Suprapubic skin (tissue), 4 donors: ENCODE measurements around the gene EIF3K. TPM values are rescaled to one million over a fixed set of nuclear protein-coding genes. Genes with fewer than 3 reads are reported as not detected.

Experiments
- DNase-seq, 2 donors: peaks; one replicate each; pipeline ENCODE4 v3.0.0-alpha.2; 2019; ENCODE audit warnings: low spot score in 2 of 2
- H3K27ac ChIP-seq: fragments of 200-600 bp; sonication (generic); one replicate; pipeline ENCODE4 v1.5.1; 2019
- H3K27me3 ChIP-seq: fragments of 200-600 bp; sonication (generic); one replicate; pipeline ENCODE4 v1.5.1; 2019
- H3K36me3 ChIP-seq: fragments of 200-600 bp; sonication (generic); one replicate; pipeline ENCODE4 v1.5.1; 2019
- H3K4me1 ChIP-seq: fragments of 200-600 bp; sonication (generic); one replicate; pipeline ENCODE4 v1.5.1; 2019
- H3K4me3 ChIP-seq: fragments of 200-600 bp; sonication (generic); one replicate; pipeline ENCODE4 v1.5.1; 2019; ENCODE audit warnings: mild to moderate bottlenecking
- H3K9me3 ChIP-seq: fragments of 200-600 bp; sonication (generic); one replicate; pipeline ENCODE4 v1.5.1; 2019
- EP300 ChIP-seq: sonication (generic); formaldehyde crosslinking; IDR thresholded peaks from one replicate; pipeline ENCODE4 v1.6.1; 2017; ENCODE audit warnings: antibody characterized with exemption
- POLR2A ChIP-seq, 2 donors: fragments of 450-650 bp; IDR thresholded peaks; one replicate each; pipeline ENCODE4 v1.6.1; 2017; ENCODE audit warnings: antibody characterized with exemption in 2 of 2, mild to moderate bottlenecking in 2 of 2, moderate library complexity in 2 of 2
- POLR2AphosphoS5 ChIP-seq, 3 donors: sonication (generic); formaldehyde crosslinking; IDR thresholded peaks; one replicate each; pipeline ENCODE4 v1.6.1; 2017; ENCODE audit warnings: antibody characterized with exemption in 3 of 3
- WGBS: methylation state at CpG from one replicate; pipeline ENCODE4 v1.1.5; 2018; 5-methylcytosine and 5-hydroxymethylcytosine counted together
- total RNA-seq, 4 donors: library from RNA; depleted of rRNA; stranded (reverse); fragments of >200 nt; gene quantifications; one replicate each; pipeline ENCODE4 v1.1.0, GENCODE V29; 2016
- TF ChIP-seq, protein P1 (sequence below), 2 donors: fragments of 200-600 bp in 1 of 2; fragments of 450-650 bp in 1 of 2; sonication (generic) in 1 of 2; IDR thresholded peaks; one replicate each; pipeline ENCODE4 v1.5.1; 2016 to 2019; ENCODE audit warnings: antibody characterized with exemption in 2 of 2, mild to moderate bottlenecking in 1 of 2, moderate library complexity in 1 of 2

EIF3K gene
- total RNA-seq, 4 donors from 2014 or later: 274 to 587 (median 557) TPM

DNA sequence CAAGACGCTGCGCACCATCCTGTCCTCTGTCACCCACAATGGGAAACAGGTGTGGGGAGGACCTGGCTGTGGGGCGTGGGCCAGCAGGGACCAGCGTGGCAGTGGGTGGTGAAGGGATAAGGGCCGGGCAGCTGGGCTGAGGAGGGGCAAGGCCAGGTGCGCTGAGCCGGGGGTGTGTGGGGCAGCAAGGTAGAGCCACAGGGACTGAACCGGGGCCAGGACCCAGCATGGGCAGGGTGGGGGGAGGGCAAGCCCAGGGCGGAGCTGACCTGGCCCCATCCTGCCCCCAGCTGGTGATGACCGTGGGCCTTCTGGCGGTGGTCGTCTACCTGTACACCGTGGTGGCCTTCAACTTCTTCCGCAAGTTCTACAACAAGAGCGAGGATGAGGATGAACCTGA, 38.9 kb upstream of the EIF3K start:
- H3K27ac ChIP-seq: no peak overlapping the region
- DNase-seq: no peak
- TF ChIP-seq POLR2AphosphoS5 (IDR thresholded peaks at IDR 0.05): no peak
- no peak for TF ChIP-seq EP300
- TF ChIP-seq POLR2A (IDR thresholded peaks at IDR 0.05): no peak
- TF ChIP-seq, protein P1, sequence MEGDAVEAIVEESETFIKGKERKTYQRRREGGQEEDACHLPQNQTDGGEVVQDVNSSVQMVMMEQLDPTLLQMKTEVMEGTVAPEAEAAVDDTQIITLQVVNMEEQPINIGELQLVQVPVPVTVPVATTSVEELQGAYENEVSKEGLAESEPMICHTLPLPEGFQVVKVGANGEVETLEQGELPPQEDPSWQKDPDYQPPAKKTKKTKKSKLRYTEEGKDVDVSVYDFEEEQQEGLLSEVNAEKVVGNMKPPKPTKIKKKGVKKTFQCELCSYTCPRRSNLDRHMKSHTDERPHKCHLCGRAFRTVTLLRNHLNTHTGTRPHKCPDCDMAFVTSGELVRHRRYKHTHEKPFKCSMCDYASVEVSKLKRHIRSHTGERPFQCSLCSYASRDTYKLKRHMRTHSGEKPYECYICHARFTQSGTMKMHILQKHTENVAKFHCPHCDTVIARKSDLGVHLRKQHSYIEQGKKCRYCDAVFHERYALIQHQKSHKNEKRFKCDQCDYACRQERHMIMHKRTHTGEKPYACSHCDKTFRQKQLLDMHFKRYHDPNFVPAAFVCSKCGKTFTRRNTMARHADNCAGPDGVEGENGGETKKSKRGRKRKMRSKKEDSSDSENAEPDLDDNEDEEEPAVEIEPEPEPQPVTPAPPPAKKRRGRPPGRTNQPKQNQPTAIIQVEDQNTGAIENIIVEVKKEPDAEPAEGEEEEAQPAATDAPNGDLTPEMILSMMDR (IDR thresholded peaks at IDR 0.05): no peak
- no peaks in the 10 kb centered on the region for H3K27me3 ChIP-seq
- peaks cover 4% of the 10 kb centered on the region for H3K4me1 ChIP-seq
- no peak overlapping the region for H3K4me3 ChIP-seq
- 93% methylated on average over 10 of the region's 15 CpGs for WGBS
- H3K9me3 ChIP-seq: no peaks in the 10 kb centered on the region
- no peaks in the 10 kb centered on the region for H3K36me3 ChIP-seq

DNA sequence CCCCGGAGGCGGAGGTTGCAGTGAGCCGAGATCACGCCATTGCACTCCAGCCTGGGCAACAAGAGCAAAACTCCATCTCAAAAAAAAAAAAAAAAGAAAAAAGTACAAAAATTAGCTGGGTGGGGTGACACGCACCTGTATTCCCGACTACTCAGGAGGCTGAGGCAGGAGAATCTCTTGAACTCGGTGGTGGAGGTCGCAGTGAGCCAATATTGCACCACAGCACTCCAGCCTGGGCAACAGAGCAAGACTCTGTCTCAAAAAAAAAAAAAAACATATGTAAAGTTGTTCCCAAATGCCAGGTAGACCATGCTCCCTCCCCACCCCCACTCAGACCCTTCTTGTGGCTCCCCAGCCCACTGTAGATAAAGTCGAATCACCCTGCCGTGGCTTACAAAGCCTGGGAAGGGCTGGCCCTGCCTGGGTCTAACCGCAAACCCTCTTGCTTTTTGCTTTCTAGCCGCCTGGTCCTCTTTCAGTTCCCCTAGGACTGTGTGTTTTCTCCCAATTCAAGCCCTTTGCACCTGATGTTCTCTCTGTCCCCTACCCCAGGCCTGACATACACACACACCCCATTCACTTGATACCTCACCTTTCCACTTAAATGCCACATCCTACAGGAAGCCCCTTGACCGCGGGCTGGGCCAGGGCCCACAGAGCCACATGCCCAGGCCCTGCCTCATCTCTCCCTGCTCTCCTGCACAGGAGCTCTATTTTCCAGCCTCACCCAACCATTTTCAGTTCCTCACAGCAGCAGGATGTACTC, 35.6 kb upstream of the EIF3K start:
- Histone ChIP-seq H3K27ac (no peak overlapping the region), H3K27me3 (no peaks in the 10 kb centered on the region), H3K9me3 (no peaks in the 10 kb centered on the region), H3K36me3 (peaks cover 5% of the 10 kb centered on the region), H3K4me1 (peaks cover 4% of the 10 kb centered on the region), H3K4me3 (no peak overlapping the region)
- no peak for DNase-seq
- 84% methylated on average over 14 of the region's 14 CpGs for WGBS
- TF ChIP-seq, protein P1 (IDR thresholded peaks at IDR 0.05): no peak
- TF ChIP-seq EP300: no peak
- no peak for TF ChIP-seq POLR2AphosphoS5 (IDR thresholded peaks at IDR 0.05)
- no peak for TF ChIP-seq POLR2A (IDR thresholded peaks at IDR 0.05)

DNA sequence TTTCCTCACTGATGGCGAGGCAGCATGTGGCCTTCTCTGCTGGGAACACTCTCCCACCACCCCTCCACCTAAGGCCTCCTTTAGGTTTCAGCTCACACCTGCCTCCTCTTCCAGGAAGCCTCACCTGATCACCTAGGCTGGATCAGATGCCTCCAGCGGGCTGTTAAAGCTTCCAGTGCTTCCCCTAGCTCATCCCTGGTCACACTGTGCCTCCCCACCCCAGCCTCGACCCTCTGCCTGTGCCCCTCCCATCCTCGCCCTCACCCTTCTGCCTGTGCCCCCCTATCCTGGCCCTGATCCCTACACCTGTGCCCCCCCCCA, 35.0 kb upstream of the EIF3K start:
- H3K9me3 ChIP-seq: no peaks in the 10 kb centered on the region
- H3K36me3 ChIP-seq: peaks cover 5% of the 10 kb centered on the region
- peaks cover 4% of the 10 kb centered on the region for H3K4me1 ChIP-seq
- H3K4me3 ChIP-seq: no peak overlapping the region
- no peak overlapping the region for H3K27ac ChIP-seq
- TF ChIP-seq POLR2A (IDR thresholded peaks at IDR 0.05) (no peak), EP300 (no peak), POLR2AphosphoS5 (IDR thresholded peaks at IDR 0.05) (no peak)
- TF ChIP-seq, protein P1 (IDR thresholded peaks at IDR 0.05): no peak
- 88% methylated on average over 4 of the region's 4 CpGs for WGBS
- DNase-seq: no peak
- no peaks in the 10 kb centered on the region for H3K27me3 ChIP-seq

DNA sequence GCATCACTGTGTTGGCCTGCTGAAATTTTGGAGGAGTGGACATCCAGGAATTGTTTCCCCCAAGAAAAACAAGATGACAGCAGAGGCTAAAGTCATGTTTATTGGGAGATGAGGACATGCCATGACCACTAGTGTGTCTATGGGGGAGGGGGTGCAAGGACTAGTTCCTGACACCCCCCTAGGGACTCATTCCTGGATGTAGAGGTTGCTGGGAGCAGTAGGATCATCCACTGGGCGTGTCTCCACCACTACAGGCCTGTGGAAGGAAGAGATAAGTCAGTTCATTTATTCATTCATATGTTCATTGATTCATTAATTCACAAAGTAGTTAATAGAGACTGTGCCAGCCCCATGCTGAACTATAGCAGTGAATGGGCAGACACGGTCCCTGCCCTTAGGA, 31.4 kb upstream of the EIF3K start:
- peaks cover 5% of the 10 kb centered on the region for H3K36me3 ChIP-seq
- no peak overlapping the region for H3K4me3 ChIP-seq
- TF ChIP-seq POLR2AphosphoS5 (IDR thresholded peaks at IDR 0.05): no peak
- TF ChIP-seq, protein P1 (IDR thresholded peaks at IDR 0.05): no peak
- no peak for TF ChIP-seq POLR2A (IDR thresholded peaks at IDR 0.05)
- no peak for TF ChIP-seq EP300
- no peaks in the 10 kb centered on the region for H3K27me3 ChIP-seq
- no peak for DNase-seq
- WGBS: 85% methylated on average over 2 of the region's 2 CpGs
- H3K27ac ChIP-seq: no peak overlapping the region
- H3K9me3 ChIP-seq: no peaks in the 10 kb centered on the region
- H3K4me1 ChIP-seq: no peaks in the 10 kb centered on the region

DNA sequence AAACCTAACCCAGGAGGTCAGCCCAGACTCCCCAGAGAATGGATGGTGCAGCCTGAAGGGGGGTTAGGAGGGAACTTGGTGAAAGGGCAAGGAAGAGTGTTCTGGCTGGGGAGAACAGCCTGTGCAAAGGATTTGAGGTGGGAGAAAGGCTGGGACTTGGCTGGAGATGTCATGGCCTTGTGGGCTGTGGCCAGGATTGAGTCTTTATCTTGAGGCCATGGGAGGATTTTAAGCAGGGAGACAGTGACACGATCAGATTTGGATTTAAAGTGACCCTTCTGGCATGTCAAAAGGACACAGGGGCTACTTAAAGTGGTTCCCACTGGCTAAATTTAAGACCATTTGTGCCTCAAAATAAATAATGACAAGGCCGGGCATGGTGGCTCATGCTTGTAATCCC, 30.9 kb upstream of the EIF3K start:
- peaks cover 5% of the 10 kb centered on the region for H3K36me3 ChIP-seq
- H3K4me1 ChIP-seq: no peaks in the 10 kb centered on the region
- no peak for DNase-seq
- 96% methylated on average over 2 of the region's 2 CpGs for WGBS
- H3K27ac ChIP-seq: no peak overlapping the region
- no peak for TF ChIP-seq POLR2A (IDR thresholded peaks at IDR 0.05)
- no peak for TF ChIP-seq POLR2AphosphoS5 (IDR thresholded peaks at IDR 0.05)
- TF ChIP-seq EP300: no peak
- TF ChIP-seq, protein P1 (IDR thresholded peaks at IDR 0.05): no peak
- H3K27me3 ChIP-seq: no peaks in the 10 kb centered on the region
- H3K4me3 ChIP-seq: no peak overlapping the region
- no peaks in the 10 kb centered on the region for H3K9me3 ChIP-seq
